ENCODE data around the gene ERMAP. TPM values are rescaled to one million over a fixed set of nuclear protein-coding genes. Genes with fewer than 3 reads are reported as not detected.

Gene ERMAP
- total and polyA plus RNA-seq, 2 of the 8 experiments (the other 6 are each of a cell fraction or from before 2014, with no cell fraction given): 2.5 to 3.9 TPM

DNA sequence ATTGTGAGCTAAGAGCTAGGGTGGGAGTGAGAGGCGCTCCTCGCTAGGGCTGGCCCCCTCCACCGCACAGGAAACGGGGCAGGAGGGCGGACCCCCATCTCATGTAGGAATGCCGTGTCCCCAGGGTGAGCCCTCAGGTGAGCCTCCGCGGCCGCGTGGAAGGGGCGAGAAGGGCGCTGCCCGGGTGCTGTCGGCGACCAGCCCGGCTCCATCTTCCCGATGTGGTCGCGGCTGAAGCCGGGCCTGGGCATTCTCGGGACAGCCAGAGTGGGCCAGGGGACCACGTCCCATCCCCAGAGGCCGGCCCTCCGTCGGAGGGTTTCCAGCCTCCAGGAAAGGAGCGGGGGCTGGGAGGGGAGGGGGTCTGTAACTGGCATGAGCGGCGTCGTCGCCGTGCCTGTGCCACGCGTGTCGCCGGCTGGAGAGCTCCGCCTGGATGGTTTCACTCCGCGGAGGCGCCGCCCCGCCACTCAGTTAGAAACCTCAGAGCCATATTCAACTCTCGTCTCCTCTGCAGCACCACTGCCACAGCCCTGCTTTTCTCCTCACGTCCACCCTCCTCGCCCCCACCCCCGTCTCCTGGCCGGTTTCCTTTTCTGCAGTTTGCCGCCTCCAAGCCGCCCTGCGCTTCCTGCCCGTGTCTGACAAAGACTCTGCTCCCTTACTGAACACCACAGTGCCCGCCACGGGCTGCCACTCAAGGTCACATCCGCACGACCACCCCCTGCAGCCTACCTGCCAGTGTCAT is 31.8 kb upstream of the ERMAP start, which contains the start of gene TMEM269:
Gene TMEM269, plus strand, starts transcription at position 46 of the 748 bp plus-strand sequence. CDS start 4,903 bp downstream, outside the sequence.
- H3K9me3 ChIP-seq (ENCODE audit: insufficient read depth in 2 of 2, low read depth in 1 of 2, low read length in 1 of 2): no peaks in the 10 kb centered on the region
- H3K4ac ChIP-seq (replicated peaks; ENCODE audit: insufficient read length, low read depth, low read length): no peak within 1 kb of the TSS
- H3K4me3 ChIP-seq (ENCODE audit: extremely low read depth in 1 of 4, insufficient read depth in 2 of 4, low read depth in 3 of 4, low read length in 4 of 4): no peak within 1 kb of the TSS
- no peak within 1 kb of the TSS for H3K56ac ChIP-seq (replicated peaks; ENCODE audit: insufficient read length, low read depth, low read length)
- H4K91ac ChIP-seq (replicated peaks; ENCODE audit: insufficient read length, low read length): no peak within 1 kb of the TSS
- no peak within 1 kb of the TSS for H3K18ac ChIP-seq (ENCODE audit: extremely low read depth, low read length)
- 88% methylated on average over 37 of the region's 54 CpGs; no CpG with 5 or more reads in 1 of the 2 experiments for WGBS, 2 experiments (ENCODE audit: extremely low coverage in 1 of 2, insufficient coverage in 1 of 2, insufficient read length in 1 of 2, insufficient replicate concordance in 2 of 2, low coverage in 1 of 2, low lambda C conversion rate in 2 of 2, missing lambda C conversion rate in 1 of 2)
- H2BK5ac ChIP-seq (ENCODE audit: low read depth, low read length): no peak within 1 kb of the TSS; the same call in 1 of the 2 replicates
- no peaks in the 10 kb centered on the region for H3K79me2 ChIP-seq (ENCODE audit: control insufficient read depth in 1 of 2, insufficient read depth in 2 of 2, low read length in 2 of 2)
- no peak within 1 kb of the TSS for H2BK15ac ChIP-seq (ENCODE audit: low read length)
- no peak within 1 kb of the TSS for H3K27ac ChIP-seq (ENCODE audit: low read depth, low read length)
- peaks cover 0 to 8% (median under 1%) of the 10 kb centered on the region in 4 experiments; a peak in 2 of 7 replicates for H3K4me1 ChIP-seq (replicated peaks in 1 of 4; ENCODE audit: control insufficient read depth in 3 of 4, insufficient read depth in 4 of 4, low read length in 3 of 4)
- no peaks in the 10 kb centered on the region for H3K79me1 ChIP-seq (ENCODE audit: low read depth, low read length)
- H4K5ac ChIP-seq (ENCODE audit: insufficient read length, low read depth, low read length): no peak within 1 kb of the TSS
- ChIA-PET POLR2A (ENCODE audit: partially characterized antibody) (interaction anchor here (1.2 to 2.3 kb wide), 2 partner anchors 9 to 15 kb away, joined by 3 to 9 read pairs; no protein-coding TSS in a partner anchor), CTCF (ENCODE audit: partially characterized antibody) (interaction anchor here (1.3 to 4.7 kb wide), 3 partner anchors 19 to 289 kb away, joined by 4 to 22 read pairs (median 5); no protein-coding TSS in a partner anchor)
- H3K14ac ChIP-seq (ENCODE audit: insufficient read length): no peak within 1 kb of the TSS
- H3K27me3 ChIP-seq (replicated peaks in 1 of 4; ENCODE audit: control insufficient read depth in 3 of 4, extremely low read depth in 1 of 4, insufficient read depth in 3 of 4, low read length in 3 of 4): no peaks in the 10 kb centered on the region
- no peak within 1 kb of the TSS for H3K23ac ChIP-seq (ENCODE audit: insufficient read length)
- H2BK20ac ChIP-seq (ENCODE audit: low read length): no peak within 1 kb of the TSS
- H3K23me2 ChIP-seq (ENCODE audit: low read depth, low read length): no peaks in the 10 kb centered on the region
- FAIRE-seq: no peak
- H2BK12ac ChIP-seq (ENCODE audit: low read depth, low read length): no peak within 1 kb of the TSS
- DNase-seq (ENCODE audit: low read depth in 1 of 2, low spot score in 2 of 2): no peak
- peak within 1 kb of the TSS; percentile 68 for H4K8ac ChIP-seq (ENCODE audit: extremely low read depth, insufficient read depth, low read length)
- H3K9ac ChIP-seq (replicated peaks in 1 of 4; ENCODE audit: extremely low read depth in 1 of 4, low read depth in 3 of 4, low read length in 3 of 4): no peak within 1 kb of the TSS
- no peak within 1 kb of the TSS for H2AK5ac ChIP-seq (ENCODE audit: low read depth, low read length)
- H4K20me1 ChIP-seq (replicated peaks in 1 of 2; ENCODE audit: control insufficient read depth in 1 of 2, insufficient read depth in 2 of 2, low read length in 2 of 2): peaks cover 0 to 2% of the 10 kb centered on the region in 2 experiments
- H2AFZ ChIP-seq (ENCODE audit: low read length): no peak within 1 kb of the TSS
- H3K36me3 ChIP-seq (ENCODE audit: control insufficient read depth in 2 of 4, insufficient read depth in 4 of 4, low read length in 3 of 4): peaks cover 0 to 10% (median 3%) of the 10 kb centered on the region in 4 experiments; a peak in 3 of 8 replicates
- no peak within 1 kb of the TSS for H2BK120ac ChIP-seq (replicated peaks; ENCODE audit: low read depth, low read length)
- H3K4me2 ChIP-seq (ENCODE audit: insufficient read depth in 1 of 2, low read depth in 2 of 2, low read length in 2 of 2): no peak within 1 kb of the TSS
- TF ChIP-seq KDM5A (IDR thresholded peaks at IDR 0.05; ENCODE audit: low read length): no peak
- no peak for TF ChIP-seq SRF (IDR thresholded peaks at IDR 0.05; ENCODE audit: low read depth, low read length)

Data from H1 (cell line).